ENCODE measurements around the gene ZEB1.

The ZEB1 gene

GRCh38 chr10:31490858-31491504 lies 172.0 kb downstream of the ZEB1 start:
- H3K4me3 ChIP-seq (ENCODE audit: low read depth, low read length): no peak overlapping the region
- TF ChIP-seq, protein P1, sequence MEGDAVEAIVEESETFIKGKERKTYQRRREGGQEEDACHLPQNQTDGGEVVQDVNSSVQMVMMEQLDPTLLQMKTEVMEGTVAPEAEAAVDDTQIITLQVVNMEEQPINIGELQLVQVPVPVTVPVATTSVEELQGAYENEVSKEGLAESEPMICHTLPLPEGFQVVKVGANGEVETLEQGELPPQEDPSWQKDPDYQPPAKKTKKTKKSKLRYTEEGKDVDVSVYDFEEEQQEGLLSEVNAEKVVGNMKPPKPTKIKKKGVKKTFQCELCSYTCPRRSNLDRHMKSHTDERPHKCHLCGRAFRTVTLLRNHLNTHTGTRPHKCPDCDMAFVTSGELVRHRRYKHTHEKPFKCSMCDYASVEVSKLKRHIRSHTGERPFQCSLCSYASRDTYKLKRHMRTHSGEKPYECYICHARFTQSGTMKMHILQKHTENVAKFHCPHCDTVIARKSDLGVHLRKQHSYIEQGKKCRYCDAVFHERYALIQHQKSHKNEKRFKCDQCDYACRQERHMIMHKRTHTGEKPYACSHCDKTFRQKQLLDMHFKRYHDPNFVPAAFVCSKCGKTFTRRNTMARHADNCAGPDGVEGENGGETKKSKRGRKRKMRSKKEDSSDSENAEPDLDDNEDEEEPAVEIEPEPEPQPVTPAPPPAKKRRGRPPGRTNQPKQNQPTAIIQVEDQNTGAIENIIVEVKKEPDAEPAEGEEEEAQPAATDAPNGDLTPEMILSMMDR (conservative IDR thresholded peaks at IDR 0.05; ENCODE audit: low read depth, low read length): peak; percentile 81
- peak; percentile 85 for DNase-seq (ENCODE audit: low read depth)

DNA sequence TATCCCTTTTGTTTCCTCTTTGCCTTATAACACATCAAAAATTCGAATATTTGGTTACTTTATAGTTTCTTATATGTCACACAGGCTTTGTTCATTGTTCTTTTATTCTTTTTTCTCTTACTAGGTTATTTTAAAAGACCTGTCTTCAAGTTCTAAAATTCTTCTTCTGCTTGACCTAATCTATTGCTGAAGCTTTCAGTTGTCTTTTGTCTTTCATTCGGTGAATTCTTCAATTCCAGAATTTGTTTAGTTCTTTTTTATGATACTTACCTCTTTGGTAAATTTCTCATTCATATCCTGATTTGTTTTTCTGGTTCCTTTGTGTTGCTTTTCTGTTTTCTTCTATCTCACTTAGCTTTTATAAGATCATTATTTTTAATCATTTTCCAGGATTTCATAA lies 188.4 kb downstream of the ZEB1 start:
- TF ChIP-seq, protein P1 (conservative IDR thresholded peaks at IDR 0.05; ENCODE audit: low read depth, low read length): no peak
- DNase-seq (ENCODE audit: low read depth): no peak
- no peak overlapping the region for H3K4me3 ChIP-seq (ENCODE audit: low read depth, low read length)

DNA sequence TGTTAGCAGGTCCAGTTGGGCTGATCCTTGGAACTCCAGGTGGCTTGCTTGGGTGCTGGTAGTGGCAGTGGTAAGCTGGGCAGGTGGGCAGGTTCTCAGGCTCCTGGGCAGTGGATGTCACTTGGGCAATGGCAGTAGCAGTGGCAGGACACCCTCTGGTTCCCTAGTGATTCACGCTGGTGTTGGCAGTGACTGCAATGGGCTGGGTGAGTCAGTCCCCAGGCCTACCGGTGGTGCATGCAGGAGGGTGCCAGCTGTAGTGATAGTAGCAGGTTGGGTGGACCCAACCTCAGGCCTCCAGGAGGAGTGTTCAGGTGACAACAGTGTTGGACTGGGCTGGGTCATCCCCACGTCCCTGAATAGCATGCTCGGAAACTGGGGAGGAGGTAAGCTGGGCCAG lies 189.2 kb downstream of the ZEB1 start:
- DNase-seq (ENCODE audit: low read depth): no peak
- TF ChIP-seq, protein P1 (conservative IDR thresholded peaks at IDR 0.05; ENCODE audit: low read depth, low read length): no peak
- H3K4me3 ChIP-seq (ENCODE audit: low read depth, low read length): no peak overlapping the region

DNA sequence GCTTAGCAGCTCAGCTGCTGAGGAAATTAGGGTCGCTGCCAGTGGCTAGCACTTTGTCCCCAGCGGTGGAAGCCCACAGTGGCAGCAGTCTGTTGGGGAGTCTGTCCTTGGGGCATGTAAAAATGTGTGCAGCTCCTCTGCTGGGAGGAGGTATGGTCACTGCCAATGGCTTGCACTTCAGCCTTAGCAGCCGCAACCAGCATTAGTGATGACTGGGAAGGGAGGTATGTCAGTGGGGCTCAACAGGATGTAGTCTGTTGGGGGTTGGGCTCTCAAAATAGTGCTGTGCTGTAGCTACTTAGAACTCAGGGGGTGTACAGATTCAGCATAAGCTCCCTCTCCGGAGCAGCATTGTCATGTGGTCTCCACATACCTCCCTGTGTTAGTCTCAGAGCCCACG lies 189.9 kb downstream of the ZEB1 start:
- peak; percentile 24 for DNase-seq (ENCODE audit: low read depth)
- no peak overlapping the region for H3K4me3 ChIP-seq (ENCODE audit: low read depth, low read length)
- TF ChIP-seq, protein P1 (conservative IDR thresholded peaks at IDR 0.05; ENCODE audit: low read depth, low read length): no peak

- no peak overlapping the region for H3K4me3 ChIP-seq (ENCODE audit: low read depth, low read length)
- TF ChIP-seq, protein P1 (conservative IDR thresholded peaks at IDR 0.05; ENCODE audit: low read depth, low read length): no peak
These were observed 191.0 kb downstream of the ZEB1 start for GRCh38 chr10:31509989-31510388.

GRCh38 chr10:31515116-31515515 lies 196.1 kb downstream of the ZEB1 start:
- TF ChIP-seq, protein P1 (conservative IDR thresholded peaks at IDR 0.05; ENCODE audit: low read depth, low read length): no peak
- H3K4me3 ChIP-seq (ENCODE audit: low read depth, low read length): no peak overlapping the region
- no peak for DNase-seq (ENCODE audit: low read depth)

More at GRCh38 chr10:31509989-31510388, 191.0 kb downstream of the ZEB1 start:
- no peak for DNase-seq (ENCODE audit: low read depth)

- TF ChIP-seq, protein P1 (conservative IDR thresholded peaks at IDR 0.05; ENCODE audit: low read depth, low read length): no peak
- DNase-seq (ENCODE audit: low read depth): no peak
- no peak overlapping the region for H3K4me3 ChIP-seq (ENCODE audit: low read depth, low read length)
These were observed 196.9 kb downstream of the ZEB1 start for GRCh38 chr10:31515819-31516402.

Measured in choroid plexus epithelial cell (primary cell).